Right ventricle myocardium superior (tissue), 1 donor: ENCODE results near the gene EPB41. TPM values are rescaled to one million over a fixed set of nuclear protein-coding genes. Genes with fewer than 3 reads are reported as not detected.
"Not testable (repeated sequence)": the region's sequence is repeated elsewhere in the genome, so short reads cannot be mapped to it uniquely, and the experiment has no call there.

Source experiments
- ATAC-seq: fragments of 200-7000 bp; cut with Tn5 transposase; one replicate; pipeline ENCODE4 v1.9.1; 2020; ENCODE audit warnings: mild to moderate bottlenecking; ENCODE audit not compliant: poor library complexity
- DNase-seq: peaks from one replicate; pipeline ENCODE4 v3.0.0-alpha.2; 2020
- intact Hi-C: fragments of 100-400 bp; cut with DNase I; formaldehyde crosslinking; loops from one replicate; pipeline ENCODE4 v1.11.2; 2022
- total RNA-seq: library from RNA; stranded (reverse); fragmentation: NEBNext Ultra II Directional; extraction: Animal tissue kit (Norgen Biotek cat#: 25700); gene quantifications from one replicate; pipeline ENCODE4 v1.2.1, GENCODE V29; 2021
- donor health status: DM: no; HTN: yes; CAD: no; lungs with severe emphysema.

The EPB41 gene
- total RNA-seq, 1 donor from 2014 or later: 24.0 TPM

- DNase-seq (no peak), ATAC-seq (no peak)
- intact Hi-C loops: no loop called here
Observed at GRCh38 chr1:29062157-29062942, 148.0 kb downstream of the EPB41 start.

GRCh38 chr1:29064064-29064463 lies 149.7 kb downstream of the EPB41 start:
- no peak for ATAC-seq

GRCh38 chr1:29077155-29077554 lies 162.8 kb downstream of the EPB41 start:
- intact Hi-C loops: no loop called here
- ATAC-seq: no peak

More at GRCh38 chr1:29064064-29064463, 149.7 kb downstream of the EPB41 start:
- intact Hi-C loops: no loop called here
- no peak for DNase-seq

GRCh38 chr1:29079916-29080629 lies 165.7 kb downstream of the EPB41 start:
- ATAC-seq, intact Hi-C loops, DNase-seq: not testable (repeated sequence)

More at GRCh38 chr1:29077155-29077554, 162.8 kb downstream of the EPB41 start:
- DNase-seq: no peak

- DNase-seq (no peak), ATAC-seq (no peak)
- intact Hi-C loops: no loop called here
Observed at GRCh38 chr1:29081201-29081600, 166.8 kb downstream of the EPB41 start.

- no peak for ATAC-seq
- intact Hi-C loops: no loop called here
Observed at GRCh38 chr1:29082519-29082918, 168.2 kb downstream of the EPB41 start.

GRCh38 chr1:29083317-29084195 lies 169.2 kb downstream of the EPB41 start:
- no peak for ATAC-seq
- DNase-seq: no peak
- intact Hi-C loops: no loop called here

More at GRCh38 chr1:29082519-29082918, 168.2 kb downstream of the EPB41 start:
- no peak for DNase-seq

GRCh38 chr1:29084196-29084521 lies 169.8 kb downstream of the EPB41 start:
- no peak for ATAC-seq
- intact Hi-C loops: no loop called here

GRCh38 chr1:29090937-29091618 lies 176.7 kb downstream of the EPB41 start:
- intact Hi-C loops: no loop called here
- no peak for DNase-seq
- ATAC-seq: peak; percentile 72

More at GRCh38 chr1:29084196-29084521, 169.8 kb downstream of the EPB41 start:
- DNase-seq: no peak

GRCh38 chr1:29092704-29093103 lies 178.3 kb downstream of the EPB41 start:
- not testable (repeated sequence) for ATAC-seq

GRCh38 chr1:29094433-29094832 lies 180.1 kb downstream of the EPB41 start:
- intact Hi-C loops: no loop called here
- DNase-seq (no peak), ATAC-seq (no peak)

More at GRCh38 chr1:29092704-29093103, 178.3 kb downstream of the EPB41 start:
- intact Hi-C loops, DNase-seq: not testable (repeated sequence)

GRCh38 chr1:29094954-29095353 lies 180.6 kb downstream of the EPB41 start:
- intact Hi-C loops: no loop called here
- ATAC-seq (no peak), DNase-seq (no peak)

- DNase-seq (no peak), ATAC-seq (no peak)
- intact Hi-C loops: no loop called here
Observed at GRCh38 chr1:29096231-29096886, 182.0 kb downstream of the EPB41 start.

GRCh38 chr1:29099286-29099685 lies 184.9 kb downstream of the EPB41 start:
- intact Hi-C loops: no loop called here
- DNase-seq: no peak
- ATAC-seq: no peak

GRCh38 chr1:29100487-29100886 lies 186.1 kb downstream of the EPB41 start:
- ATAC-seq: no peak
- intact Hi-C loops: no loop called here
- no peak for DNase-seq

GRCh38 chr1:29105822-29106221 lies 191.5 kb downstream of the EPB41 start:
- no peak for ATAC-seq
- intact Hi-C loops: no loop called here
- no peak for DNase-seq

- ATAC-seq, DNase-seq, intact Hi-C loops: not testable (repeated sequence)
Observed at GRCh38 chr1:29108041-29108440, 193.7 kb downstream of the EPB41 start.
